Measurements from ENCODE around the gene ATP1A3.

- TF ChIP-seq CTCF (IDR thresholded peaks at IDR 0.05) (no peak), RAD21 (IDR thresholded peaks at IDR 0.05; ENCODE audit: low read length) (no peak), TAF1 (IDR thresholded peaks at IDR 0.05; ENCODE audit: borderline replicate concordance, low read depth, low read length) (no peak), YY1 (IDR thresholded peaks at IDR 0.05; ENCODE audit: low read depth) (no peak), RFX5 (IDR thresholded peaks at IDR 0.05; ENCODE audit: low read length) (no peak), EP300 (IDR thresholded peaks at IDR 0.05; ENCODE audit: borderline replicate concordance in 1 of 2, low read depth in 1 of 2, low read length in 1 of 2) (no peak), MAX (IDR thresholded peaks at IDR 0.05; ENCODE audit: low read depth) (no peak), SMC3 (IDR thresholded peaks at IDR 0.05; ENCODE audit: low read depth, low read length) (no peak)
Observed at GRCh38 chr19:41922585-41922984, 71.4 kb downstream of the ATP1A3 start.

Measured in SK-N-SH (cell line).